RKO (cell line): Measurements from ENCODE around the gene CYB561A3.
"Not testable (repeated sequence)": the region's sequence is repeated elsewhere in the genome, so short reads cannot be mapped to it uniquely, and the experiment has no call there.

Source experiments
- DNase-seq: peaks from one replicate; pipeline ENCODE4 v3.0.0-alpha.2; 2016; ENCODE audit warnings: low spot score

The CYB561A3 gene, protein sequence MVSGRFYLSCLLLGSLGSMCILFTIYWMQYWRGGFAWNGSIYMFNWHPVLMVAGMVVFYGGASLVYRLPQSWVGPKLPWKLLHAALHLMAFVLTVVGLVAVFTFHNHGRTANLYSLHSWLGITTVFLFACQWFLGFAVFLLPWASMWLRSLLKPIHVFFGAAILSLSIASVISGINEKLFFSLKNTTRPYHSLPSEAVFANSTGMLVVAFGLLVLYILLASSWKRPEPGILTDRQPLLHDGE

DNA sequence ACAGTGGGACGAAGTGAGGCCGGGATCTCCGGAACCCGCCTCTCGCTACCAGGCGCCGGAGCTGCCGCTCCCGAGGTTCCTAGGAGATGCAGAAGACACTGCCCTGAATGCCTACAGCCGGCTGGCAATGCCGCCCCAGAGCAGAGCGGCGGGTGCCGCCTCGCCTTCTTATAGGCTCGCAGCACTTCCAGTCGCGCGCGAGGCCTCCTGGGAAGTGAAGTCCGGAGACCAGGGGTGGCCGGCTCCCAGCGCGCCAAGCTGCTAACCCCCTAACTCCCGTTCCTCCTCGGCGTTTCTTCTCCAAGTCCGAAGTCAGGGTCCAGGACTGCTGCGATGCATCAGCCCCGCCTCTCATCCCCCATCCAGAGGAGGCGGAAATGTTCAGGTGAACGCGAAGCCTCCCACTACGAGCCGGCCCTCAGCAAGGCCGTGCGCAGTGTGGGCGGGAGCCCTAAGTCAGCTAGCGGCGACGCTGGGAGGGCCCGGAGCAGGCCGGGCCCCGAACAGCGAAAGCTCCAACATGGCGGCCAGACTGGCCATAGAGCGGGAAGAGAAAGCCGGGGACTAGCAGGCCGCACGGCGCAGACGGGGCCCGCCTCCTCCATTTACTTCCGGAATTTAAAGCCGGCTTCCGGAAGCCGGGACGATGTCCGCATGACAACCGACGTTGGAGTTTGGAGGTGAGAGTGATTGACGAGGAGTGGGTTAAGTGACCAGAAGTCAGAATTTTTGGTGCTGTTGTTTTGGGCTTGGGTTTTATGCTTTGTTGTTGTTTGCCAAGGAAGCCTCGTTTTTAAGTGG lies at the start of gene CYB561A3, which contains the start of gene TMEM138:
TSS of gene CYB561A3 (minus strand) at position 142 of the 801 bp plus-strand sequence. CDS start 5,169 bp downstream, outside the sequence.
TSS of gene TMEM138 (plus strand) at position 634 of the 801 bp plus-strand sequence. CDS start 2,017 bp downstream, outside the sequence.
- peak; percentile 97 for DNase-seq

DNA sequence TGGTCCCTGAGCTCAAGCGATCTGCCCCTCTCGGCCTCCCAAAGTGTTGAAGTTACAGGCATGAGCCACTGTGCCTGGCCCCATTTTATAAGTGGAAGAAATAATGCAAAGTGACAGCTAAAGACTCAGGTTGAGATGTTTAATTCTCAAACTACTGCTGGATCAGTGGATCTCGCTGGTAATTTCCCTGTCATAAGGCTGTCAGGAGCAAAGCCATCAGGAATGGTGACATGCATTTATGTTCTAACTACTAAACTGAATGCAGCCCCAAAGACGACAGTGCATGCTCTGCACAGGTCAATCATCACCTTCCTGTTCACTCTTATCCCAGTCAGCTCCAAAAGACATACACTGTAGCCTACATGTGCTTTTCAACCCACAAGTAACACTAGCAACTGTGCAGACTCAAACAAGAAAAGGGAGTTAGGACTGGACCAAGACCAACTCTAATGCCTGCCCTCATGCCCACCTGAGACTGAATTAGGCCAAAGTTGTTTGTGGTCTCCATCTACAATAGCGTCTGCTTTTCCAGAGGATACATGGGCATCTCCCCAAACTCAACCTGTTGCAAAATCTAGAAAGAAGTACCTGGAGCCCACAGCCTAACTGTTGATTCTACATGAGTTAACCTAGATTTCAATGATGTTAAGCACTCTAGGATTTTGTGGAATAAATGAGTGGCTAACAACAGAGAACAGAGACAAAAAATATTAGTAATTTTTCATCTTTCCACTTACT lies 45.5 kb upstream of the CYB561A3 start:
- no peak for DNase-seq

DNA sequence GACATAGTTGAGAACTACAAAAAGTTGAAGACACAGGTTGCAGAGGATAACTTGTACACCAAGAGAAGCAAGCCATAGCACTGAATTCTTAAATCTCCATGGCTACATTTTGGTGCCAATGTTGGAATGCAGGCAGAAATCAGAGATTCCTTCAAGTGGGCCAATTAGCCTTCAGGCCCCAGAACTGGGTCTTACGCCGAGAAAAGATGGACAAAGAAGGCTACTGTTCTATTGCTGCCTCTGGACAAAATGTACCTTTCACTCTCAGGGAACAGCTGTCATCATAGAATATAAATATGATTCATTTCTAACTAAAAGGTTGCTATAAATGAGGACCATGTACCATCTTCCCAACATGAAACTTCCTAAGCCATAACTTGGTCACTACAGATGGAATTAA lies 44.4 kb upstream of the CYB561A3 start:
- no peak for DNase-seq

DNA sequence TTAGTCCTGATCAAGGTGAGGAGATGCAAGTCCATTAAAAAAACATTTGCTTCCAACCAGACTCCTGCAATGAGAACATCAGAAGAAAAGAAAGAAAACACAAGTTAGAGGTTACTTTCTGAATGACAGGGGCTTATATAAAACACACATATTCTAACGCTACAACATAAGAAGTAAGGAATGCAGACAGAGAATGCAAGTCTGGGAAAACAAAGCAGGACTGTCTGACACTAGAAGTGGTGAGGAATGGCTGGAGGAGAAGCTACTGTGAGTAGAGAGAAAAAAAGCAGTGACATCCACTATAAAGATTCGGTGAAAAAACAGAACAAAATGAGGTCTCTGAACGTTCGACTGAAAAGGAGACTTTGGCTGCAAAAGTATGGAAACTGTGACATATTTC lies 43.0 kb upstream of the CYB561A3 start:
- DNase-seq, result no peak

DNA sequence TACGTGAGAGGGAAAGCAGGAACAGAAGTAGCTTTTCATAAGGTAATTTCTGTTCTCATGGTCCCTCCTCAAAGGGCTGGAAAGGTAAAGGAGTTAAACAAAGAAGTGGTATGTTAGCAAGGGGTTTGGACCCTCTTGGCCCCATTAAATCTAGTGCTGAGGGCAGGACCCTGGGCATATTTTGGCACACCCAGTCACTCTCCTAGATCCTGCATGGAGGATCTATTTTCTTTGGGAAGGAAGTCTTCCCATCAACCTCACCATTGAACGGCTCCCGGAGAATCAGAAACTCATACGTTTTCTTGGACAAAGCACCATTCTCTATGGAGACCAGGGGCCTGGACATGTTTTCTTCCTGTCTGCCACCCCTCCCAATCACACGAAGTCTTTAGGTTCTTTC lies 42.4 kb upstream of the CYB561A3 start:
- DNase-seq, result no peak

DNA sequence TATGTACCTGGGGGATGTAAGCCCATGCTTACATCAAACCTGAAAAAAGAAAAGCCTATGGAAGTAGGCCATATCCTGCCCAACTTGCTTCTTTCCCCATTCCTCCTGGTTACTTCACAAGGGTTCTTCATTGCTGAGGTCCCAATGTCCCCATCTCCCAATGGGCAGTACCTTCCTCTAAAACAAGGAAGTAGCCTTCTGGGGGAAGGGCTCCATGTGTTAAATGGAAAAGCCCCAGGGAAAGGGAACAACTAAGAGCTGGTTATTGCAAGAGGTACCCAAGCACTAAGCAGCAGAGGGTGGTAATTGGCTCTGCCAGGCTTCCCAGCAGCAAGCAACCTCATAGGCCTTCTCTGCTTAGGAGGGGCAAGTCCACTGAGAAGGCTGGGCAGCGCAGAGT lies 42.0 kb upstream of the CYB561A3 start:
- no peak for DNase-seq

DNA sequence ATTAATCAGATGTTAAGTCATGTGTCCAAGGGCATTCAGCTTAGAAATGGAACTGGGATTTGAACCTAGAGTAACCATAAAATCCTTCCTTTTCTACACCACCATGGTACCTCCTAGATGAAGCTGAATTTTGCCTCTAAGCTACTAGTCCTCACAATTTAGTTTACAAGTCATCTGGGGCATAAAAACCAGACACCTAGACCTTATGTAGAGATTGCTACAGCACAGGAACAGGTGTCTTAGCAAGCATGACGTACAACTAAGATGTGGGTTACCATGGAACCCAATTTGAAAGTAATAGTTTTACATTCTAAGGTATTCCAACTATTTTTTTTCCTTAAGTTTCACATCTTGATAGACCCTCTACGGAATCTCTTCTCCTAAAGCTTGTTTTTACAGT lies 39.9 kb upstream of the CYB561A3 start:
- no peak for DNase-seq

DNA sequence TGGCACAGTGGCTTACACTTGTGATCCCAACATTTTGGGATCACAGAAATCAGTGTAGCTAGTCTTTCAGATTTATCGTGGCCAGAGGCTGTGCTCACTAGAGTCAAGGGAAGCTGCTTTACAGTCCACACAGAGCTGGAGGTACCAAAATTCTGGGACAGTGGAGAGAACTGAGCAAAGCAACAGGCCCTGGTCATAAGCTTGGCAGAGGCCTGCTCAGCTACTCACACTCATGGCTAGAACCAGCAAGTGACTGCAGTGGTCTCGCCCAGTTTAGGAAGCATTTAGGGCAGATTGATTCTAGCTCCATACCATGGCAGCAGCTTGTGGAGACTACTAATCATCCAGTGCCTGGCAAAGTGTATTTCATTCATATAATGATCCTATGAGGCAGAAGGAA lies 39.5 kb upstream of the CYB561A3 start:
- no peak for DNase-seq

DNA sequence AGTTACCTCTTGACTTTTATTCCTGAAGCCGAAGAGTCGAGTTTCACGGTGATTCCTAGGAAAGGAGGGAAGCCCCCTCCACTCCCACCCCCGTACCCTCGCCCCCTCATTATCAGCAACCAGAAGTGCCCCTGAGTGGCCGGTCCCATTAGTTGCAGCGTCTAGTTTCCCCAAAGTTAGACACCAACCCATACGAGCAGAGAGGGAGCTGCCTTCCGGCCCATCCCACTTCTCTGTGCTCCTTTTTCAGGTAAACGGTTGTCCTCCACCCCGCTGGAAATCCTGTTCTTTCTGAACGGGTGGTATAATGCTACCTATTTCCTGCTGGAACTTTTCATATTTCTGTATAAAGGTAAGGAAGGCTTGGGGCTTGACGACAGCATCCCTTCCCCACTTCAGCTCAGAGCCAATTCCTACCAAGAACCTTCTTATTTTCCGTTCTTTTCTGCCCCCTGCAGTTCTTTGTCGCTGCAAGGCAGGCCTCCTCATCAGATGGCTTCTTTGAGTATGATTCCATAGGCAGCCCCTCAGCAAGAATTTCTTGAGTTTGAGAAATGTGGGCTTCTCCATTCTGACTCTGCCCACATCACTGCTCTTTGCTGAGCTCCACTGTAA lies 31.4 kb upstream of the CYB561A3 start:
- peak; percentile 47 for DNase-seq

DNA sequence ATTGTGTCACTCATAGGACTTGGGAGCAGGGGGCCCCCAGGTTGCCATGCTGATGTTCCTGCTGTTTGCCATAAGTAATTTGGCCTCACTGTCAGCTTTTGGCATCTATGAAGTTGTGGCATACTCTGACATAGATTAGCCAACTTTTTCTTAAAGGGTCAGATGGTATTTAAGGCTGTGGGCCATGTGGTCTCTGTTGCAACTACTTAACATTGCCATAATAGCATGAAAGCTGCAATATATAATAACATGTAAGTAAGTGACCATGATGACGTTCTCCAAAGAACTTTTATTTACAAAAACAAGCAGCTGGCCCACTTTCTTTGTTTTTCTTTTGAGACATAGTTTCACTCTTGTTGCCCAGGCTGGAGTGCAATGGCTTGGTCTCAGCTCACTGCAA lies 28.5 kb upstream of the CYB561A3 start:
- no peak for DNase-seq

DNA sequence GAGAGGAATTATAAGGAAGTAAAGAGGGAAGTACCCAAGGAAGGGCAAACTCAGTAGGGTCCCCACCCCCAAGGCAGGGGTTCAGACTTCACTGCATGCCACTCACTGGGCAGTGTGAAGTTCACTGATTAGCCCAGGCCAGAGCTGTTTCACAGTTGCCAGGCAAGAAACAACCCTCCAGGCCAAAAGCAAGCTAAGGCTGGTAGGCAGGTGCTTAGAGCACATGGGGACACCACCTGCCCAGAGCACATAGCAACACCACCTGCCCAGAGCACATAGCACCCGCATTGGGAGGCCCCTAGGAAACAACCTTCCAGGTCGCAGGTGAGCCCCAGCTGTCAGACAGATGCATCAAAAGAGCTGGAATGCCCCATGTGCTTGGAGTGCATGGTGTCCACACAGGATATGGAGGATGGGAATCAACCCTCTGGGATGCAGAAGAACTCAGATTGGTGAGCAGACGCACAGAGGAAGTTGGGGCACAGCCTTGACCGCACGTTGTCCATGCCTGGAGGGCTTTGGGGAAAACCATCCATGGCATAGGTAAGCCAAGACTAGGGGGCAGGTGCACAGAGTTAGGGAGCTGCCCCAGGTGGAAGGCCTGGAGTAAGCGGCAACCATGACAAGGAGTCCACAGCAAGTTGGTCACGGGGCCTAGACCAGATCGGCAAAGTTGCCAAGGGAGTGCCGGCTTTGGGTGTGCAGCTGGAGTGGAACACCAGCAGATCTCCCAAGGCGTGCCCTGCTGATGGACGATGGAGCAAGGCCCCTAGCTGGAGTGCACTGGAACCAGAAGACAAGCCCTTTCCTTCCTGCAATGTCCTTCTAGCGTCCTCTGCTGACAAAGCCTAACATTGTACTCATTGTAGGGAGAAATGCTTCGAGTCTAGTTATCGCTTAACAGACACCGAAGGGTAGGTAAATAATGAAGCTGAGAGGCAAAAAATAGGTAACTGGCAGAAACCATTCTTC lies 22.9 kb upstream of the CYB561A3 start:
- DNase-seq, result no peak

DNA sequence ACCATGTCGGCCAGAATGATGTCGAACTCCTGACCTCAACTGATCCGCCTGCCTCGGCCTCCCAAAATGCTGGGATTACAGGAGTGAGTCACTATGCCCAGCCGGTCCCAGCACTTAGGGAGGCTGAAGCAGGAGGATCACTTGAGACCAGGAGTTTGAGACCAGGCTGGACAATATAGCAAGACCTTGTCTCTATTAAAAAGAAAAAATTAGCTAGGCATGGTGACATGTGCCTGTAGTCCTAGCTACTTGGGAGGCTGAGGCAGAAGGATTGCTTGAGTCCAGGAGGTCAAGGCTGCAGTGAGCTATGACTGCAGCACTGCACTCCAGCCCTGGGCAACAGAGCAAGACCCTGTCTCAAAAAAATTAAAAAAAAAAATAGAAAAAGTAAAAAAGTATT lies 22.2 kb upstream of the CYB561A3 start:
- not testable (repeated sequence) for DNase-seq

DNA sequence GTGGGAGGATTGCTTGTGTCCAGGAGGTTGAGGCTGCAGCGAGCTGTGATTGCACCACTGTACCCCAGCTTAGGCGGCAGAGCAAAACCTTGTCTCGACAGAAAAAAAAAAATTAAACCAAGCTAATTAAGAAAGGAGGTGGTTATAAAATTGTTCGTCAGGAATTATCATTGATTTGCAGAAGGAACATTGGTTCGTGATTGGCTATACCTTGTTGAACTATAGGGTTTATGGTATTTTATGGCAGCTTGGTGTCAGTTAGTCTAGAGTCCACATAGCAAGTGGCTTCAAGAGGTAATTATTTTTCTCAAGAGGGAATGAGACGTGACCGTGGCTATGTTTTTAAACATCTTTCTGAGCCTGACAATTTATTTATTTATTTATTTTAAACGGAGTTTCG lies 19.2 kb upstream of the CYB561A3 start:
- DNase-seq, result no peak

DNA sequence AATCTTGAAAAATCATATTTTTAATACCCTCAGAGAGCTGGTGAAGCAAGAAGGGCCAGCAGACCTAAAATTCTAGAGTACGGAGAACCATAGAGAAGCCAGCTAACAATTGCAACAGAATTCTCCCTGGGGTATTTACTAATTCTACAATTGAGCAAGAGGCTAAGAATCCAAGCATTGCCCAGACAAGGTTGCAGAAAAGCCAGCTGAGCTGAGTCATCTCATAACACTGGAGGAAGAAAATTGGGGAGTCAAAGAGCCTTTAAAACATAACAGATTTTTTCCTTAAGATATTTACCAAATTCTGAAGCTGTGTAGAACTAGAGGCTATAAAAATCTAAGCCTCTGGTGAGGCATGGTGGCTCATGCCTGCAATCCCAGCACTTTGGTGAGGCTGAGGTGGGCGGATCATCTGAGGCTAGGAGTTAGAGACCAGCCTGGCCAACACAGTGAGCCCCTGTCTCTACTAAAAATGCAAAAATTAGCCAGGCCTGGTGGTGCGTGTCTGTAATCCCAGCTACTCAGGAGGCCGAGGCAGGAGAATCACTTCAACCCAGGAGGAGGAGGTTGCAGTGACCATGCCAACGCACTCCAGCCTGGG lies 17.1 kb upstream of the CYB561A3 start:
- DNase-seq, result no peak

DNA sequence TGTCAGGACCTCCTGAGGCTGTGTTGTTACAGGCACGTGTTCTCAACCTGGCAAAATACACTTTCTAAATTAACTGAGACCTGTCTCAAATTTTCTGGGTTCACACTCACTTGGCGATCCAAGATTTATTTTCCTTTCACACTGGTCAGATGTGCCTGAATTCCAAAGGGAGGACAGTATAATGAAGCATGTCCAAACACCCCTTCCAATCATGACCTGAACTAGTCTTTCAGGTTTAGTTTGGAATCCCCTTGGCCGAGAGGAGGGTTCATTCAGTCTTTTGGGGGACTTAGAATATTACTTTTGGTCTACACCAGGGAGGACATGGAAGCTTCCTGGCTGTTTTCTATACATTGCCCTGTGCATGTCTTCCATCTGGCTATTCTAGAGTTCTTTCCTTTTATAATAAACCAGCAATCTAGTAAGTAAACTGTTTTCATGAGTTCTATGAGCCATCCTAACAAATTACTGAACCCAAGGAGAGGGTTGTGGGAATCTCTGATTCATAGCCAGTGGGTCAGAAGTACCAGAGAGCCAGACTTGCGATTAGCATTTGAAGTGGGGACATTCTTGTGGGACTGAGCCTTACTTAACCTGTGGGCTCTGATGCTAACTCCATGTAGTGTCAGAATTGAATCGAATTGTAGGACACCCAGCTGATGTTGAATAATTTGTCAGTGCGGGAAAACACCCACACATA lies 15.9 kb upstream of the CYB561A3 start:
- DNase-seq, result no peak

DNA sequence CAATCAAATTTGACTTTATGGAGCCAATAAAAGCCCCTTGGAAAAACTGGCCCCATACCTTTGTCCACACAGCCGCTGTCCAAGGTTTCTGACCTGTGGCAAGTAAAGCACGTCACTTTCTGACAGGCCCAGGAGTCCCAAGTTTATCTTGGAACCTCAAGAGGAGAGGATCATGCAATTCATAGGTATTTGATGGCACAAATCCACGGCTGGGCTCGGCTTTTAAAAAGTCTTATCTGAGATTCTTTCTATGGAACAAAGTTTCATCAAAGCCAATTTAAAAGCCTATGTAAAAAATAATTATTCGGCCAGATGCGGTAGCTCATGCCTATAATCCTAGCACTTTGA lies 14.1 kb upstream of the CYB561A3 start:
- DNase-seq, result no peak

DNA sequence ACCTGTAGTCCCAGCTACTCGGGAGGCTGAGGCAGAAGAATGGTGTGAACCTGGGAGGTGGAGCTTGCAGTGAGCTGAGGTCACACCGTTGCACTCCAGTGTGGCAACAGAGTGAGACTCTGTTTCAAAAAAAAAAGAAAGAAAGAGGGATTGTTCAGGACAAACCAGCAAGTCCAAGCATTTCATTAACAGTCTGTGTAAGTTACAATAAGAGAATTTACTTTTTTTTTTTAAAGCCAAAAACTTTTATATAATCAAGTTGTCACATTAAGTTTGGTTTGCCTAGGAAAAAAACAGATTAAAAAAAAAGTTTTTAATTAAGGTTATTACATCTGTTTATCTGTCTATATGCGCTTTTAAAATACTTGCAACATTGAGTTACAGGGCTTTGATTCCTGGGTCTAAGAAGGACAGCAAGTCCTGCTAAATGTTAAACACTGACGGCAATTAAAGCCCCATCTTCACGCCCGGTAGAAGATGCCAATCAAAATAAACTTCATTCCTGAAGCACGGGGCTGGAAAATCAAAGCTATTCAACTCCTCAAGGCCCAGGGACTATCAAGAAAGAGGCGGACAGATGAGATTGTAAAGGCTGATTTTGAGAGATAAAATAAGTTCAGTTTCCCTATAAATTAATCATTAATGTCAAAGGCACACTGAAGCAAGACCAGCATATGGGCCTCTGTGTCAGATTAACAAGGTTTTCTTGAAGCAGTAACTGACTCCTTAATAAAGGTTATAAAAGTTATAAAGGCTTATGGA lies 11.2 kb upstream of the CYB561A3 start:
- DNase-seq, result no peak

DNA sequence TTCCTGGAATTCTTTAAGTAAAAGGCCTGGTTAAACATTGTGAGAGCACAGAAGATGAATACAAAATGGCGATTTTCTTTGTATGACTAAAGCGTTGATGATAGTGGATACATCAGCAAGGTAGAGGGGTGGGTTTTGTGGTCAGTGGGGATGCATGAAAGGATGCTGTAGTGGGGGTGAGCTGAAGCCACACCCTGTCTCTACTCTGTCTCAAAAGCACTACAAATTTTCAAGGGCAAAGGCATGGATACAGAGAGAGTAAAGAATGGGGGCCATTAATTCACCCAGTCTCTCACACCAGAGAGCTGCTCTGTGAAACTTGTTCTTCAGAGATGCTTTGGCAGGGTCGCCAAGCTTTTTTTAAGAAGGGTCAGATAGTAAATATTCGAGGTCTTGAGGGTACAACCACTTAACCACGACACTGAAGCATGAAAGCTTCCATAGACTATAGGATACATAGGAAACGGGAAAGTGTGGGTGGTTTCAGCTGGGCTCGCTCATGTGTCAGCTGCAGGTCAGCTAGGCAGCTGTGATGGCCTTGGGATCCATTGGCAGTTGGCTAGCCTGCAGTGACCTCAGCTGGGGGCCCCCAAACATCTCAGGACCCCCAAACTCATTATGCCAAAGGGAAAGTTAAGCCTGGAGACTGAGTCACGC lies 8.8 kb upstream of the CYB561A3 start:
- no peak for DNase-seq
